Measurements from ENCODE around the gene HTR1B.

HTR1B gene

DNA sequence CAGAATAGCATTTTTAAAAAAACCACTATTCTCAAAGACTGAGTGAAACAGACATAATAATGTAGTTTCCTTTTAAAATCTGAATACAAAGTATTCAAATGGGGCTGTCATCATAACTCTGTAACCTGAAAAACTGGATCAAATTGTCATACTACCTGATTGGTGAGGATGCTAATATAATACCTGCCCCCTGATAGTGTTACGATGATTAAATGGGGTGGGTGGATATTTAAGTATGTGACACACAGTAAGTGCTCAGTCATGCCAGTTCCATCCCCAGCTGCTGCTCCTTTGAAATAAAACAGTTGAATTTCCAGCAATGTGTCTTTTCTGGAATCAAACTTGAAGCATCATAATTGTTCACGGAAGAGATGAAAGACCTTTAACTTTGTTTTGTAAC is 8.9 kb downstream of the HTR1B start:
- Histone ChIP-seq H3K4me3 (ENCODE audit: low read depth, low read length) (no peak overlapping the region), H3K4me1 (ENCODE audit: control insufficient read depth, insufficient read depth, low read length) (peaks cover 15% of the 10 kb centered on the region), H3K9me3 (ENCODE audit: control insufficient read depth, insufficient read depth, low read length) (no peaks in the 10 kb centered on the region), H3K9ac (ENCODE audit: low read depth, low read length) (no peak overlapping the region), H3K27me3 (ENCODE audit: control insufficient read depth, insufficient read depth, low read length) (no peaks in the 10 kb centered on the region), H3K36me3 (ENCODE audit: control insufficient read depth, insufficient read depth, low read length) (no peaks in the 10 kb centered on the region)

GRCh38 chr6:77451466-77451865 is 11.8 kb downstream of the HTR1B start:
- Histone ChIP-seq H3K36me3 (ENCODE audit: control insufficient read depth, insufficient read depth, low read length) (no peaks in the 10 kb centered on the region), H3K4me3 (ENCODE audit: low read depth, low read length) (no peak overlapping the region), H3K9ac (ENCODE audit: low read depth, low read length) (no peak overlapping the region), H3K9me3 (ENCODE audit: control insufficient read depth, insufficient read depth, low read length) (no peaks in the 10 kb centered on the region), H3K4me1 (ENCODE audit: control insufficient read depth, insufficient read depth, low read length) (peaks cover 15% of the 10 kb centered on the region), H3K27me3 (ENCODE audit: control insufficient read depth, insufficient read depth, low read length) (no peaks in the 10 kb centered on the region)

DNA sequence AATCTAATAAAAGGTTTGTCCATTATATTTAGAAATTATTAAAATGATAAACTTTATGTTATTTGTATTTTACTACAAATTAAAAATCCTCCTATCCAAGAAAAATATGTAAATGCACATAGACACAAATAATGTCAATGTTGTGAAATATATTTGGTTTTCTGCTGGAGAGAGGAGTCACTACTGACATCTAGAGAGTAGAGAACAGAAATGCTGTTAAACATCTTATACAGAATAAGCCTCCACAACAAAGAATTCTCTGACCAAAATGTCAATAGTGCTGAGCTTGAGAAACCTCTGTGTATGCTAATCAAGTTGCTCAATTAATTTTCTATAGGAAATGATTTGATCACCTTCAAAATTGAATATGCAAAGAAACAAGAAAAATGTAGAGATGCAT is 12.4 kb downstream of the HTR1B start:
- Histone ChIP-seq H3K4me3 (ENCODE audit: low read depth, low read length) (no peak overlapping the region), H3K9ac (ENCODE audit: low read depth, low read length) (no peak overlapping the region), H3K9me3 (ENCODE audit: control insufficient read depth, insufficient read depth, low read length) (no peaks in the 10 kb centered on the region), H3K36me3 (ENCODE audit: control insufficient read depth, insufficient read depth, low read length) (no peaks in the 10 kb centered on the region), H3K27me3 (ENCODE audit: control insufficient read depth, insufficient read depth, low read length) (no peaks in the 10 kb centered on the region), H3K4me1 (ENCODE audit: control insufficient read depth, insufficient read depth, low read length) (peaks cover 14% of the 10 kb centered on the region)

- Histone ChIP-seq H3K27me3 (ENCODE audit: control insufficient read depth, insufficient read depth, low read length) (no peaks in the 10 kb centered on the region), H3K36me3 (ENCODE audit: control insufficient read depth, insufficient read depth, low read length) (no peaks in the 10 kb centered on the region), H3K9ac (ENCODE audit: low read depth, low read length) (no peak overlapping the region), H3K9me3 (ENCODE audit: control insufficient read depth, insufficient read depth, low read length) (no peaks in the 10 kb centered on the region), H3K4me1 (ENCODE audit: control insufficient read depth, insufficient read depth, low read length) (peaks cover 6% of the 10 kb centered on the region), H3K4me3 (ENCODE audit: low read depth, low read length) (no peak overlapping the region)
Measured at GRCh38 chr6:77448546-77448945, 14.7 kb downstream of the HTR1B start.

DNA sequence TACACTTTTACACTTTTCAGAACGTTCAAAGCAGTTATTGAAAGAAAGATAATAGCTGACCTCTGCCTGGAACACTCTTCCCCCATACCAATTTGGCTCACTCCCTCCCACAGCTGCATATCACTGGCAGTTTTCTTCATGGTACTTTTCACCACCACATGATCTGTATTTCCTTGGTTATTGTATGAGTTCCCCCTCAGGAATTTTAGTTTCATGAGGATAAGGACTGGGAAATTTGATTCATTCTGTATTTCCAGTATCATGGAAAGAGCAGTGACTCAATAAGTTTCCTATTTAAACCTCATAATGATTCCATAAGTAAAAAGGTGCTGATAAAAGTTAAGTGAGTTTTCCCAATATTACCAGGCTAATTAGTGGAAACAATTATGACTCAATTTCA is 16.0 kb downstream of the HTR1B start:
- Histone ChIP-seq H3K9ac (ENCODE audit: low read depth, low read length) (no peak overlapping the region), H3K9me3 (ENCODE audit: control insufficient read depth, insufficient read depth, low read length) (no peaks in the 10 kb centered on the region), H3K4me1 (ENCODE audit: control insufficient read depth, insufficient read depth, low read length) (peaks cover 6% of the 10 kb centered on the region), H3K27me3 (ENCODE audit: control insufficient read depth, insufficient read depth, low read length) (no peaks in the 10 kb centered on the region), H3K4me3 (ENCODE audit: low read depth, low read length) (no peak overlapping the region), H3K36me3 (ENCODE audit: control insufficient read depth, insufficient read depth, low read length) (no peaks in the 10 kb centered on the region)

DNA sequence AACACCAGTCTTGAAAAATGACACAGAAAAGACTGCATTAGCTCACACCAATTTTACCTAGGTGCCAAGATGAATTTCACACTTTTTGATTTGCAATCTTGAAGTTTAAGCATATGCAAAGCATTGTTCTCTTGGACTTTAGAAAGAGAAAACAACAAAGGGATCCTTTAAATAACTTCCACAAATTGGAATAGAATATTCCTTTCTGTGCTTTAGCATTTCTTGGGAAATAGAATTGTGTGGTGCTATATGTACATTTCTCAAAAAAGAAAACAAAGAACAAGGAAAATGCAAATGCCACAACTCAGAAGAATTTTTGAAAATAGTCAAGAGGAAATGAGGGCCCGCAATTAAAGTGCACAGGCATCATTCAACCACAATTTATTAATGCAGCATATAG is 17.0 kb downstream of the HTR1B start:
- Histone ChIP-seq H3K27me3 (ENCODE audit: control insufficient read depth, insufficient read depth, low read length) (no peaks in the 10 kb centered on the region), H3K4me3 (ENCODE audit: low read depth, low read length) (no peak overlapping the region), H3K9me3 (ENCODE audit: control insufficient read depth, insufficient read depth, low read length) (no peaks in the 10 kb centered on the region), H3K36me3 (ENCODE audit: control insufficient read depth, insufficient read depth, low read length) (no peaks in the 10 kb centered on the region), H3K4me1 (ENCODE audit: control insufficient read depth, insufficient read depth, low read length) (peaks cover 6% of the 10 kb centered on the region), H3K9ac (ENCODE audit: low read depth, low read length) (no peak overlapping the region)

DNA sequence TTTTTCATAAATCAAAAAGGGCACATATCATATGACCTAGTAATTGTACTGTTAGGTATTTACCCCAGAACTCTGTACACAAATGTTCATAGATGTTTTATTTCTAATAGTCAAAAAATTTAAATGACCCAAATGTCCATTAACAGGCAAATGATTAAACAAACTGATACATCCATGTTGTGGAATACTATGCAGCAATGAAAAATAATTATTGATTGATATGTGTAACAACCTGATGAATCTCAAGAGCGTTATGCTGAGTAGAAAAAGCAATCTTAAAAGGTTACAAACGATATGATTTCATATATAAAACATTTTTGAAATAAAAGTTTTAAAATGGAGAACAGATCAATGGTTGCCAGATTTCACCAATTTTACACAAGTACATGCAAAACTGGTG is 18.1 kb downstream of the HTR1B start:
- no peaks in the 10 kb centered on the region for H3K9me3 ChIP-seq (ENCODE audit: control insufficient read depth, insufficient read depth, low read length)
- no peaks in the 10 kb centered on the region for H3K36me3 ChIP-seq (ENCODE audit: control insufficient read depth, insufficient read depth, low read length)
- H3K9ac ChIP-seq (ENCODE audit: low read depth, low read length), result no peak overlapping the region
- H3K27me3 ChIP-seq (ENCODE audit: control insufficient read depth, insufficient read depth, low read length), result no peaks in the 10 kb centered on the region
- no peak overlapping the region for H3K4me3 ChIP-seq (ENCODE audit: low read depth, low read length)
- H3K4me1 ChIP-seq (ENCODE audit: control insufficient read depth, insufficient read depth, low read length), result peaks cover 6% of the 10 kb centered on the region

GRCh38 chr6:77440206-77440976 is 22.9 kb downstream of the HTR1B start:
- no peaks in the 10 kb centered on the region for H3K9me3 ChIP-seq (ENCODE audit: control insufficient read depth, insufficient read depth, low read length)
- H3K27me3 ChIP-seq (ENCODE audit: control insufficient read depth, insufficient read depth, low read length), result no peaks in the 10 kb centered on the region
- H3K4me1 ChIP-seq (ENCODE audit: control insufficient read depth, insufficient read depth, low read length), result no peaks in the 10 kb centered on the region
- no peak overlapping the region for H3K9ac ChIP-seq (ENCODE audit: low read depth, low read length)
- H3K4me3 ChIP-seq (ENCODE audit: low read depth, low read length), result no peak overlapping the region
- no peaks in the 10 kb centered on the region for H3K36me3 ChIP-seq (ENCODE audit: control insufficient read depth, insufficient read depth, low read length)

DNA sequence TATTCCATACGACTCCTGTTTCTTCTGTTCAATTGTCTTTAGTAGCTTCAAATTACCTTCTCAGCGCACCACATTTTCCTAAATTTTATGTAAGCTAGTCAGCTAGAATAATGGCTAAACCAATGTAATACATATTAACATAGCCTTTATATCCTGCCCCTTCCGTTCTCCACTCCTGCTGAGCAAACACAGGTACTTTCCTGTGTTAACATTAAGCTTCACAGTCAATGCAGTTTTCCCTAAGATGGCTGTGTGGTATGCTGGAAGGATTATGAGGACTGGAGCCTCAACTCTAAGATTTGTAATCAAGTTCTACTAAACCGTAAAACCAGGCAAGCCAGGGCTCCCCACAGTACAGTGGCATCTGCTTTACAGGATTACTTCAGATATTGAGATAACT is 29.4 kb downstream of the HTR1B start:
- H3K4me3 ChIP-seq (ENCODE audit: low read depth, low read length), result no peak overlapping the region
- H3K36me3 ChIP-seq (ENCODE audit: control insufficient read depth, insufficient read depth, low read length), result no peaks in the 10 kb centered on the region
- no peaks in the 10 kb centered on the region for H3K4me1 ChIP-seq (ENCODE audit: control insufficient read depth, insufficient read depth, low read length)
- H3K9me3 ChIP-seq (ENCODE audit: control insufficient read depth, insufficient read depth, low read length), result no peaks in the 10 kb centered on the region
- H3K27me3 ChIP-seq (ENCODE audit: control insufficient read depth, insufficient read depth, low read length), result no peaks in the 10 kb centered on the region
- no peak overlapping the region for H3K9ac ChIP-seq (ENCODE audit: low read depth, low read length)

GRCh38 chr6:77430504-77430903 is 32.8 kb downstream of the HTR1B start:
- Histone ChIP-seq H3K36me3 (ENCODE audit: control insufficient read depth, insufficient read depth, low read length) (no peaks in the 10 kb centered on the region), H3K9me3 (ENCODE audit: control insufficient read depth, insufficient read depth, low read length) (no peaks in the 10 kb centered on the region), H3K4me3 (ENCODE audit: low read depth, low read length) (no peak overlapping the region), H3K27me3 (ENCODE audit: control insufficient read depth, insufficient read depth, low read length) (no peaks in the 10 kb centered on the region), H3K4me1 (ENCODE audit: control insufficient read depth, insufficient read depth, low read length) (no peaks in the 10 kb centered on the region), H3K9ac (ENCODE audit: low read depth, low read length) (no peak overlapping the region)

DNA sequence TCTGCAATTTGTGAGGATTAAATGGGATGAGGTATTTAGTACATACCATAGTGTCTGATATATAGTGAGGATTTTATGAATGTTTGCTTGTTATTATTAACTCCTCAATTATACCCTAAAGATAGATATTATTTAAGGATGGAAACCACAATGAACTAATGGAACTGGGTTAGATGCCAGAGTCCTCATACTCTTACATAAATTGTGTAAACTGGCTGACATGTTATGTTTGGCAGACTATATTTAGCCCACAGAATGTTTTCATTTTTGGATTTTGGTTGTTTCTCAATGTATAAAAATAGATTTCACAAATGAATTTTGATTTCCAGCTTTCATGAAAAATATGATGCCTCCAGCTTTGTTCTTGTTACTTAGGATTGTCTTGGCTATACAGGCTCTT is 37.6 kb downstream of the HTR1B start:
- H3K9ac ChIP-seq (ENCODE audit: low read depth, low read length), result no peak overlapping the region

DNA sequence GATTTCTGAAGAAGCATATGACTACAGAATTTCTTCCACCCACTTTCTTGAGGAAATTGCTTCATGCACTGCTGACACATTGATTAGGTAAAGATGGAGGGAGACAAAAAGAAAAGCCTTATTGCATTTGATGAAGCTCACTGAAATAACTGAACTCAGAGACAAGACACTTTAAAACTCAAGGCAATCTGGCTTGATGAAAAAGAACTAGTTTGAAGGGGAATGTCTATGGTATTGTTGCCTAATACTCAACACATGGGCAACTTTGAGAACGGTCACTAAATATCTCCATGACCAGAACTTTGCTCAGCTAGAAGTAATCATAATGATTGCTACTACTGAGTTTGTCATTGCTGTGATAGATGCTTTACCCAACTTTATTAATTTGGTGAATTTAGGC is 38.1 kb downstream of the HTR1B start:
- no peak overlapping the region for H3K9ac ChIP-seq (ENCODE audit: low read depth, low read length)
- no peaks in the 10 kb centered on the region for H3K9me3 ChIP-seq (ENCODE audit: control insufficient read depth, insufficient read depth, low read length)
- H3K4me3 ChIP-seq (ENCODE audit: low read depth, low read length), result no peak overlapping the region

More for the DNA sequence above, 37.6 kb downstream of the HTR1B start:
- H3K4me3 ChIP-seq (ENCODE audit: low read depth, low read length), result no peak overlapping the region
- no peaks in the 10 kb centered on the region for H3K36me3 ChIP-seq (ENCODE audit: control insufficient read depth, insufficient read depth, low read length)
- H3K9me3 ChIP-seq (ENCODE audit: control insufficient read depth, insufficient read depth, low read length), result no peaks in the 10 kb centered on the region
- no peaks in the 10 kb centered on the region for H3K4me1 ChIP-seq (ENCODE audit: control insufficient read depth, insufficient read depth, low read length)
- H3K27me3 ChIP-seq (ENCODE audit: control insufficient read depth, insufficient read depth, low read length), result no peaks in the 10 kb centered on the region

More for the DNA sequence above, 38.1 kb downstream of the HTR1B start:
- H3K27me3 ChIP-seq (ENCODE audit: control insufficient read depth, insufficient read depth, low read length), result no peaks in the 10 kb centered on the region
- H3K36me3 ChIP-seq (ENCODE audit: control insufficient read depth, insufficient read depth, low read length), result no peaks in the 10 kb centered on the region
- H3K4me1 ChIP-seq (ENCODE audit: control insufficient read depth, insufficient read depth, low read length), result no peaks in the 10 kb centered on the region
